ENCODE results near the gene CPNE5.

Gene CPNE5

GRCh38 chr6:36838896-36839748 is at the start of gene CPNE5:
Gene CPNE5, minus strand, starts transcription at chr6:36839444. Its CDS starts 67 bp downstream, at chr6:36839377.
- no peak for DNase-seq

GRCh38 chr6:36888115-36888643 is 48.9 kb upstream of the CPNE5 start:
- no peak for DNase-seq

- DNase-seq, result no peak
Observed at GRCh38 chr6:36886950-36887618, 47.8 kb upstream of the CPNE5 start.

DNA sequence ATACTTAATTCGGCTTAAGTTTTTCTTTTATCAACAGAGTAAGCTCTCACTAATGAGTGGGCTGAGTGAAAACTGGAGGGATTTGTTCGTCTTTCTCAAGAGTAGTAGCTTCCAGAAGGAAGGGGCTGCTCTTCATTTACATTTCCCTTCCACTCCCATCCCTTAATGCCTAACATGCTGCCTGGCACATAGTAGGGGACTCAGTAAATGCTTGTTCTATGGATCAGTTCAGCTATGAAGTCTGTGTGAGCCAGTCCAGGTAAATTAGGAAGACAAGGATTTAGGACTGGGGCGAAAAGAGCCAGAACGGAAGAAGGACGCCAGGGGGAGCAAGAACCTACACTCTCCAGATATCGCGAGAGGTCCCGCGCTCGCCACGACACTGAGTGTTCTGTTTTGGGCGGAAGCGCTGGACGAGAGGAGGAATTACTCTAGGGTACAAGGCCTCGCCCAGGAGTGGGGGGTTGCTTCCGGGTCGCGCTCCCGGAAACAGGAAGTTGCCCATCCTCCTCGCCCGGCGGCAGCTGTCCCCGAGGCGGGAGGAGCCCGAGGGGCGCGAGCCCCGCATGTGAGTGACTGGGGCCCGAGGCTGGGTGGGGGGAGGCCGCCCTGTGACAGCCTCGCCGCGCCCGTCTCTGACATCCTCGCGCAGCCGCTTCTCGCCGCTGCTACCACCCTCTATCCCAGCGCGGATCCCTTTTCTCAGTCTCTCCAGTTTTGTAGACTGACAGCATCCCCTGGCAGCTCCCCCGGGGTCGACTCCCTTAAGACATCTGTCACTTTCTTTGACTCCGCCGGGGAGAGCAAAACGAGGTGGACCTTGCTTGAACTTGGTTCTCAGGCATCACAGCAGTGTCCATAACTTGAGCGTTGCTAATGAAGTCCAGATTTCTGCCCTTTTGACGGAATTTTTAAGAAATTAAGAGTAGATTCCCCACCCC is 46.5 kb upstream of the CPNE5 start, which contains the start of gene C6orf89:
Gene C6orf89 (plus strand): TSS at position 492 of the 941 bp plus-strand sequence. CDS start 13,493 bp downstream, outside the sequence.
- DNase-seq, result peak; percentile 93

- no peak for DNase-seq
Observed at GRCh38 chr6:36884610-36885009, 45.4 kb upstream of the CPNE5 start.

- DNase-seq, result no peak
Observed at GRCh38 chr6:36875250-36875633, 36.0 kb upstream of the CPNE5 start.

GRCh38 chr6:36874443-36875249 is 35.4 kb upstream of the CPNE5 start, which contains the start of gene PPIL1:
Gene PPIL1, minus strand, starts transcription at chr6:36874803. Its CDS starts 31 bp downstream, at chr6:36874772.
- DNase-seq, result peak; percentile 91

- no peak for DNase-seq
Observed at GRCh38 chr6:36873612-36874442, 34.6 kb upstream of the CPNE5 start.

DNA sequence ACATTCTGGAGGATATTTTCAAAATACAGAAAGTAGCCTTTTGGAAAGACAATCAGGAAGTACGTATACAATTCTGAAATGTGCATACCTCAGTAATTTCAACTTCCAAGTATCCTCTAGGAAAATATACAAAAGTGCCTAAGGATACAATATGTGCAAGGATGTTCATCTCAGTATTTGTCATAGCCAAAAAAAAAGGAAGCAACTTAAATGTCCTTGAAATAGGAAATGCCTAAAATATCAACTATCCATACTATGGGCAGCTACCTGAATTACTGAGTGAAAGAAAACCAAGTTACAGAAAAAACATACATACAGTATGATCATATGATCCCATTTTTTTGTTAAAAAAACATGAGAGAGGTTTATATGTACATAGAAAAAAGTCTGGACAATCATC is 33.9 kb upstream of the CPNE5 start:
- no peak for DNase-seq

DNA sequence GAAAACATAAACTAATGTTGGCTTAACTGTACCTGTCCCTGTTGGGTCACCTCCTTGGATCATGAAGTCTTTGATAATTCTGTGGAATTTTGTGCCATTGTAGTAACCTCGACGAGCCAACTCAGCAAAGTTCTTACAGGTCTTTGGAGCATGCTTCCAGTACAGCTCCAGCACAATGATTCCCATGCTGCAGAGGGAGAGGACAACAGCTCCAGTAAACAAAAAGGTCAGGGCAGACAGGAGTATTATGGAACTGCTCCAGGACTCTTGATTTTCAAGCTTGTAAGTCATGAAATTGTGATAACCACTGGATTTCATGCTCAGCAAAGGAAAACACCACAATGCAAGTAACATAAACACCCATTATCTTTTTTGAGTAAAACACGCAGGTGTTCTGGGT is 32.4 kb upstream of the CPNE5 start:
- DNase-seq, result no peak

- DNase-seq, result no peak
Observed at GRCh38 chr6:36867471-36868224, 28.4 kb upstream of the CPNE5 start.

GRCh38 chr6:36865835-36866234 is 26.6 kb upstream of the CPNE5 start:
- DNase-seq, result no peak

DNA sequence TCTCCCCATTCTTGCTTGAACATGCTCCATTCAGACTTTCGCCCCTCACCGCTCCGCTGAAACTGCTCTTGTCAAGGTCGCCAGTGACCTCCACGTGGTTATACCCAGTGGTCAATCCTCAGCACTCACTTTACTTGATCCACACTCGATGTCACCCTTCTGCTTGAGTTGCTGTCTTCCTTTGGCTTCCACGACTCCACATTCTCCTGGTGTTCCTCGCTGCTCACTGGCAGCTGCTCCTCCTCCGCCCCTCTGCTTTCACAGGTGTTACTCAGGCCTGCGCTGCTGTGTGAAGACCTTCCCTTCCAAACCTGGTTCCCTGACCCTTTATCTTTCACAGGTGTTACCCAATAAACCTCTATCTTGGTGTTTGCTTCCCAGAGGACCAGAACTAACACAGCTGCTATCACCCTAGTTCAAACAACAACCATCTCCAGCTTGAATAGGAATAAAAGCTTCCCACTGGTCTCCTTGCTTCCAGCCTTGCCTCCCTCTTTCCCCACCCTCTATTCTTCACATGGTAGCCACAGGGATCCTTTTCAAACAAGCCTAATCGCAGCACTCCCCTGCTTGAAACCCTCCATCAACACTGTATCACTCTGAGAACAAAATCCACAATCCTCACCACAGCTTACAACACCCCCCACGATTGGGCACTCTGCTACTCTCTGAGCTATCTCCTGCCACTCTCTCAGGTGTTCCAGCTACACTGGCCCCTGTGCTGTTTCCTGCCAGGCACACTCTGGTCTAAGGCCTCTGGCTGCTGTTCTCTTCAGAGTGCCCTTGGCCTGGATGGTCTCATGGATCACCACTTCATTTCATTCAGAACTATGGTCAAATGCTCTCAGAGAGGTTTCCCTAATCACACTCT is 24.7 kb upstream of the CPNE5 start:
- DNase-seq, result no peak

GRCh38 chr6:36862848-36863382 is 23.7 kb upstream of the CPNE5 start:
- no peak for DNase-seq

DNA sequence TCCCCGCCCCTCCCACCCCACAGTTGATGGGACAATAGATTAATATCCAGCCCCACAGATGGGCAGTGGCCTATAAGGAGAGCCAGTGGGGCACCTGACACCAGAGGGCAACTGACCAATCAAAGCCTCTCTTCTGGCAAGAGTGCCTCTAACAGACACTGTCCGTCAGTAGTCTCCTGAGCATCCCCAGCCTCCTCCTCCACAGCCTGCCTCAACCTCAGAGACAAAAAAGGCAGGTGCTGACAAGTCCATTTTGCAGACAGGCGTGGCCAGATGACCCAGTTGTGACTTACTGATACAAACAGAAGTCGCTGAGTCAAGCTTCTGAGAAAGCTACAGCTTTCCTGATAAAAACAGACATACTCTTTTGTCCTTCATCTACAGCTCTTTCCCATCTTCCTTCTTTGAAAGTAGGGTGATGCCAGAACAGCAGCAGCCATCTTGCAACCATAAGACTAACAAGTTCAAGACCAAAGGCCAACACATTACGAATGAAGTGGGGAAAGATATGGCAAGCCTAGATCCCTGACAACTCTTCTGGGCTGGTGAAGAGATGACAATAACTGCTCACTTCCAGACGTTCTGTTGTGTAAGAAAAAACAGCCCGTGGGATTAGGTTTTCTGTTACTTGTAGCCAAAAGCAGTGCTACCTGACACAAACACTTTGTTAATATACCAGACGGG is 23.1 kb upstream of the CPNE5 start:
- DNase-seq, result no peak

- DNase-seq, result no peak
Observed at GRCh38 chr6:36860126-36860525, 20.9 kb upstream of the CPNE5 start.

- DNase-seq, result no peak
Observed at GRCh38 chr6:36858407-36858981, 19.2 kb upstream of the CPNE5 start.

DNA sequence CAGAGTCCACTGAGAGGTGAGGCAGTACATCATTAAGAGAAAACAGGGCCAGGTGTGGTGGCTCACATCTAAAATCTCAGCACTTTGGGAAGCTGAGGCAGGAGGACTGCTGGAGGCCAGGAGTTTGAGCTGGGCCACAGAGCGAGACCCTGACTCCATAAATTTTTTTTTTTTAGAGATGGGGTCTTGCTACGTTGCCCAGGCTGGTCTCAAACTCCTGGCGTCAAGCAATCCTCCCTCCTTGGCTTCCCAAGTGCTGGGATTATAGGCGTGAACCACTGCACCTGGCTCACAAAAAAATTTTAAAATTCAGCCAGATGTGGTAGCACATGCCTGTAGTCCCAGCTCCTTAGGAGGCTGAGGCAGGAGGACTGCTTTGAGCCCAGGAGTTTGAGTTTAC is 18.1 kb upstream of the CPNE5 start:
- no peak for DNase-seq

Measured in T1000 (cell line).